HepG2 (cell line): ENCODE results near the gene INO80B. TPM values are rescaled to one million over a fixed set of nuclear protein-coding genes. Genes with fewer than 3 reads are reported as not detected.

ENCODE experiments used
- CENPX ChIP-seq: sonication (generic); formaldehyde crosslinking; IDR thresholded peaks from 2 replicates; pipeline ENCODE4 v1.9.0; 2021; ENCODE audit warnings: mild to moderate bottlenecking, missing genetic modification reagents, moderate library complexity
- HDAC6 ChIP-seq: fragments of 200-600 bp; sonication (generic); IDR thresholded peaks from 2 replicates; pipeline ENCODE4 v1.7.0; 2017; ENCODE audit warnings: mild to moderate bottlenecking, antibody characterized with exemption, low read length, low read depth
- MEIS1 ChIP-seq: sonication (generic); formaldehyde crosslinking; IDR thresholded peaks from 2 replicates; pipeline ENCODE4 v1.9.0; 2021; ENCODE audit warnings: mild to moderate bottlenecking, missing genetic modification reagents, moderate library complexity, borderline replicate concordance
- PATZ1 ChIP-seq: sonication (generic); formaldehyde crosslinking; IDR thresholded peaks from 2 replicates; pipeline ENCODE4 v1.4.0; 2020; ENCODE audit warnings: missing genetic modification reagents
- ZBTB44 ChIP-seq: sonication (generic); formaldehyde crosslinking; IDR thresholded peaks from 2 replicates; pipeline ENCODE4 v1.4.0; 2020; ENCODE audit warnings: missing genetic modification reagents
- ZFP36L1 ChIP-seq: sonication (generic); formaldehyde crosslinking; IDR thresholded peaks from 2 replicates; pipeline ENCODE4 v1.8.0; 2022; ENCODE audit warnings: mild to moderate bottlenecking, missing genetic modification reagents, moderate library complexity
- ZMAT5 ChIP-seq: sonication (generic); formaldehyde crosslinking; IDR thresholded peaks from 2 replicates; pipeline ENCODE4 v1.5.0; 2020; ENCODE audit warnings: mild to moderate bottlenecking, low read depth, missing genetic modification reagents, borderline replicate concordance
- ZNF234 ChIP-seq: sonication (generic); formaldehyde crosslinking; conservative IDR thresholded peaks from 2 replicates; pipeline ENCODE4 v1.5.1; 2020; ENCODE audit warnings: mild to moderate bottlenecking, missing genetic modification reagents
- ZNF513 ChIP-seq: sonication (generic); formaldehyde crosslinking; conservative IDR thresholded peaks from 2 replicates; pipeline ENCODE4 v1.5.0; 2020; ENCODE audit warnings: missing genetic modification reagents
- ZNF556 ChIP-seq: sonication (generic); formaldehyde crosslinking; IDR thresholded peaks from 2 replicates; pipeline ENCODE4 v1.4.0; 2020; ENCODE audit warnings: mild to moderate bottlenecking, missing genetic modification reagents, borderline replicate concordance
- ZNF781 ChIP-seq: sonication (generic); formaldehyde crosslinking; IDR thresholded peaks from 2 replicates; pipeline ENCODE4 v1.5.1; 2020; ENCODE audit warnings: borderline replicate concordance, mild to moderate bottlenecking, missing genetic modification reagents; ENCODE audit errors: not compliant biosample characterization
- ZXDC ChIP-seq: sonication (generic); formaldehyde crosslinking; IDR thresholded peaks from 2 replicates; pipeline ENCODE4 v1.5.0; 2020; ENCODE audit warnings: mild to moderate bottlenecking, missing genetic modification reagents
- polyA plus RNA-seq, 8 experiments: library from polyadenylated mRNA; depleted of rRNA in 3 of 8; stranded (reverse) in 7 of 8; unstranded in 1 of 8; fragments of >200 nt; fragmentation: Illumina TruSeq in 4 of 8; extraction: Trizol in 4 of 8; gene quantifications; 2 replicates each; pipeline versions ENCODE4 v1.2.1 to v1.2.3, GENCODE V29; 2011 to 2016; ENCODE audit warnings: low read depth in 4 of 8, missing spikeins in 1 of 8, mixed read lengths in 1 of 8; ENCODE audit not compliant: insufficient read depth in 1 of 8
- total RNA-seq, 5 experiments: library from RNA; depleted of rRNA; stranded (reverse); fragments of >200 nt; fragmentation: Illumina TruSeq; extraction: Trizol; gene quantifications; 2 replicates each; pipeline ENCODE4 v1.2.3, GENCODE V29; 2016; ENCODE audit warnings: low read depth in 1 of 5

INO80B gene
- total and polyA plus RNA-seq, 2 of the 13 experiments (the other 11 are each of a cell fraction or from before 2014, with no cell fraction given): 6.2 to 14.5 TPM

GRCh38 chr2:74502720-74503505 is 48.0 kb downstream of the INO80B start (continued):
- TF ChIP-seq ZXDC (CRISPR knock-in tag) (no peak; the same call in 1 of the 2 replicates), ZNF556 (CRISPR knock-in tag) (no peak; the same call in 1 of the 2 replicates), ZFP36L1 (CRISPR knock-in tag) (peak; percentile 85), ZNF781 (CRISPR knock-in tag) (peak; percentile 34), ZNF234 (peak; percentile 68; the same call in 1 of the 2 replicates), MEIS1 (no peak; the same call in 1 of the 2 replicates), PATZ1 (CRISPR knock-in tag) (peak; percentile 73), ZBTB44 (0 out of 2 replicates have a peak, but pooled peaks have one; percentile 47), HDAC6 (no peak), ZMAT5 (CRISPR knock-in tag) (no peak), ZNF513 (CRISPR knock-in tag) (no peak), CENPX (CRISPR knock-in tag) (no peak)
